ENCODE results near the gene EYA2. TPM values are rescaled to one million over a fixed set of nuclear protein-coding genes. Genes with fewer than 3 reads are reported as not detected.
A peak's percentile ranks its signal among the peaks of the same experiment; 100 is the strongest.

EYA2 gene
- total and polyA plus RNA-seq, 2 donors (not counting 1 experiment from before 2014, with no cell fraction given), result 1.1 to 2.8 TPM

- peak overlapping the region; percentile 63 for H3K27ac Mint-ChIP-seq
- intact Hi-C loops (cut with micrococcal nuclease), result loop anchor here (1.0 kb wide), 1 partner anchor 42 kb away; no protein-coding TSS in a partner anchor
These were observed 325.5 kb downstream of the EYA2 start for GRCh38 chr20:47220161-47220582.

More at GRCh38 chr20:47220161-47220582, 325.5 kb downstream of the EYA2 start:
- no peaks in the 10 kb centered on the region for H3K27me3 Mint-ChIP-seq
- H4K20me1 ChIP-seq (ENCODE audit: control insufficient read depth, insufficient read depth, low read length, poor library complexity, severe bottlenecking), result peaks cover 5% of the 10 kb centered on the region
- H3K9me3 Mint-ChIP-seq (ENCODE audit: insufficient read depth), result no peaks in the 10 kb centered on the region
- peak; percentile 76 for TF ChIP-seq CTCF (IDR thresholded peaks at IDR 0.05)
- no peak for TF ChIP-seq EZH2 (IDR thresholded peaks at IDR 0.05; ENCODE audit: borderline replicate concordance, insufficient read depth, low read depth, low read length, poor library complexity, severe bottlenecking)
- no peak overlapping the region for H3K9ac ChIP-seq (ENCODE audit: low read length)
- H2AFZ ChIP-seq (ENCODE audit: insufficient read depth, low read depth, low read length, poor library complexity, severe bottlenecking), result no peak overlapping the region
- H3K27ac ChIP-seq (ENCODE audit: low read length in 2 of 2), result no peak overlapping the region
- ATAC-seq (ENCODE audit: low read depth) (peak; percentile 39), DNase-seq (peak; percentile 60)
- H3K79me2 ChIP-seq (ENCODE audit: control insufficient read depth, insufficient read depth, low read length), result peaks cover 47% of the 10 kb centered on the region
- POLR2A ChIA-PET, result no interaction called here
- no peaks in the 10 kb centered on the region for H3K9me3 ChIP-seq (ENCODE audit: control extremely low read depth in 1 of 3, control insufficient read depth in 2 of 3, insufficient read depth in 1 of 3, low read length in 2 of 3)
- peaks cover 5% of the 10 kb centered on the region for H3K4me1 Mint-ChIP-seq
- no peak overlapping the region for H3K4me3 Mint-ChIP-seq
- peaks cover 12 to 86% of the 10 kb centered on the region in 2 experiments for H3K36me3 ChIP-seq (replicated peaks in 1 of 2; ENCODE audit: control extremely low read depth in 1 of 2, control insufficient read depth in 1 of 2, extremely low read depth in 1 of 2, insufficient read depth in 2 of 2, low read length in 1 of 2)
- H3K4me3 ChIP-seq (ENCODE audit: control extremely low read depth in 1 of 5, extremely low read depth in 1 of 5, insufficient read depth in 1 of 5, low read depth in 2 of 5, low read length in 4 of 5), result no peak overlapping the region
- H3K27me3 ChIP-seq (replicated peaks in 1 of 4; ENCODE audit: control extremely low read depth in 1 of 4, control insufficient read depth in 3 of 4, insufficient read depth in 4 of 4, low read length in 3 of 4), result no peaks in the 10 kb centered on the region
- no peak overlapping the region for H3K4me2 ChIP-seq (replicated peaks; ENCODE audit: low read depth, low read length, poor library complexity, severe bottlenecking)
- no peaks in the 10 kb centered on the region for H3K4me1 ChIP-seq (ENCODE audit: control insufficient read depth in 2 of 2, insufficient read depth in 2 of 2, low read length in 2 of 2)
- CTCF ChIA-PET, result interaction anchor here (0.7 to 7.3 kb wide), 8 partner anchors 15 to 1439 kb away, joined by 3 to 56 read pairs (median 3); no protein-coding TSS in a partner anchor
- WGBS (ENCODE audit: insufficient coverage), result 100% methylated on average over 5 of the region's 8 CpGs

Measured in B cell (primary cell).